ENCODE results near the gene MAD2L2. TPM values are rescaled to one million over a fixed set of nuclear protein-coding genes. Genes with fewer than 3 reads are reported as not detected.

Gene MAD2L2
- total RNA-seq, 1 experiment from 2014 or later, result 93.8 TPM

GRCh38 chr1:11697893-11698210, 16.9 kb upstream of the MAD2L2 start (continued):
- TF ChIP-seq REST (IDR thresholded peaks at IDR 0.05; ENCODE audit: low read depth) (no peak), CEBPB (IDR thresholded peaks at IDR 0.05; ENCODE audit: low read depth) (no peak), EZH2phosphoT487 (IDR thresholded peaks at IDR 0.05; ENCODE audit: borderline replicate concordance) (no peak), ZBTB33 (IDR thresholded peaks at IDR 0.05; ENCODE audit: extremely low read depth, insufficient replicate concordance, low read length) (no peak), ZFX (IDR thresholded peaks at IDR 0.05) (no peak), YY1 (IDR thresholded peaks at IDR 0.05; ENCODE audit: extremely low read depth, insufficient replicate concordance, low read depth, low read length) (no peak)

- CTCF ChIA-PET, result no interaction called here
- Histone ChIP-seq H3K4me2 (ENCODE audit: low read length) (no peak overlapping the region), H3K9me3 (ENCODE audit: control insufficient read depth in 1 of 2, insufficient read depth in 1 of 2, low read depth in 1 of 2, low read length in 2 of 2) (no peaks in the 10 kb centered on the region), H3K79me2 (ENCODE audit: insufficient read depth, low read length) (no peaks in the 10 kb centered on the region), H3K27ac (ENCODE audit: low read depth, low read length) (no peak overlapping the region), H3K4me1 (ENCODE audit: control insufficient read depth in 1 of 2, insufficient read depth in 2 of 2, low read length in 2 of 2) (peaks cover 15 to 20% of the 10 kb centered on the region in 2 experiments), H3K9me2 (ENCODE audit: insufficient read depth) (no peaks in the 10 kb centered on the region), H3K4me3 (replicated peaks in 1 of 2; ENCODE audit: low read depth in 1 of 2, low read length in 2 of 2) (no peak overlapping the region), H4K20me1 (ENCODE audit: insufficient read depth) (no peaks in the 10 kb centered on the region), H2AFZ (ENCODE audit: low read depth, low read length, poor library complexity, severe bottlenecking) (no peak overlapping the region), H3K36me3 (ENCODE audit: control insufficient read depth in 1 of 2, insufficient read depth in 2 of 2, low read length in 2 of 2) (no peaks in the 10 kb centered on the region), H3K27me3 (ENCODE audit: insufficient read depth, low read length) (peaks cover 17% of the 10 kb centered on the region; the same call in 1 of the 2 replicates), H3K9ac (ENCODE audit: low read length) (no peak overlapping the region)
- RAD21 ChIA-PET (ENCODE audit: low non-redundant PET in 1 of 2, low total read pairs in 2 of 2, uncharacterized antibody in 2 of 2, unreplicated experiment in 2 of 2), result no interaction called here
- DNase-seq (ENCODE audit: low read depth, low spot score), result no peak
- BruUV-seq (replicated peaks), result no TSS peak
- TF ChIP-seq ATF3 (IDR thresholded peaks at IDR 0.05) (no peak), TCF7L2 (IDR thresholded peaks at IDR 0.05; ENCODE audit: borderline replicate concordance, extremely low read depth, insufficient read depth, insufficient read length) (no peak), SP1 (IDR thresholded peaks at IDR 0.05; ENCODE audit: low read depth) (no peak), EGR1 (IDR thresholded peaks at IDR 0.05; ENCODE audit: low read depth) (no peak), EZH2phosphoT487 (IDR thresholded peaks at IDR 0.05; ENCODE audit: borderline replicate concordance) (no peak), CEBPB (IDR thresholded peaks at IDR 0.05; ENCODE audit: low read depth) (no peak), ZFX (IDR thresholded peaks at IDR 0.05) (no peak)
- POLR2A ChIA-PET, result no interaction called here
- ATAC-seq, result no peak
- intact Hi-C loops (cut with micrococcal nuclease), result no loop called here
Measured at GRCh38 chr1:11697188-11697892, 16.4 kb upstream of the MAD2L2 start.

Data from HCT116 (cell line).